Spleen (tissue), 11 donors: ENCODE measurements around the gene EHD4. TPM values are rescaled to one million over a fixed set of nuclear protein-coding genes. Genes with fewer than 3 reads are reported as not detected.

Source experiments
- DNase-seq: peaks from one replicate; pipeline ENCODE4 v3.0.0-alpha.2; 2020
- H3K27ac ChIP-seq, 8 donors: fragments of 200-600 bp; sonication (generic) in 7 of 8; 1 replicate in 4 of 8; 2 replicates in 4 of 8; pipeline versions ENCODE4 v1.5.0 to v1.8.0; 2016 to 2021; ENCODE audit warnings: inconsistent platforms in 4 of 8, mild to moderate bottlenecking in 4 of 8, moderate library complexity in 1 of 8
- H3K27me3 ChIP-seq, 7 donors: fragments of 200-600 bp; sonication (generic) in 6 of 7; replicated peaks in 1 of 7; 1 replicate in 4 of 7; 2 replicates in 3 of 7; pipeline versions ENCODE4 v1.5.0 to v1.8.0; 2016 to 2021; ENCODE audit warnings: inconsistent platforms in 3 of 7, mild to moderate bottlenecking in 1 of 7
- H3K36me3 ChIP-seq, 6 donors: fragments of 200-600 bp; sonication (generic) in 5 of 6; 1 replicate in 4 of 6; 2 replicates in 2 of 6; pipeline versions ENCODE4 v1.5.0 to v1.8.0; 2016 to 2021; ENCODE audit warnings: inconsistent platforms in 2 of 6
- H3K4me1 ChIP-seq, 6 donors: fragments of 200-600 bp; sonication (generic) in 5 of 6; 1 replicate in 3 of 6; 2 replicates in 3 of 6; pipeline versions ENCODE4 v1.5.0 to v1.8.0; 2016 to 2021; ENCODE audit warnings: inconsistent platforms in 3 of 6
- H3K4me3 ChIP-seq, 8 donors: fragments of 200-600 bp; sonication (generic) in 7 of 8; 1 replicate in 4 of 8; 2 replicates in 4 of 8; pipeline versions ENCODE4 v1.5.0 to v1.8.0; 2016 to 2021; ENCODE audit warnings: inconsistent platforms in 4 of 8, mild to moderate bottlenecking in 4 of 8, moderate library complexity in 2 of 8
- H3K9me3 ChIP-seq, 8 donors: fragments of 200-600 bp; sonication (generic) in 7 of 8; 1 replicate in 4 of 8; 2 replicates in 4 of 8; pipeline versions ENCODE4 v1.5.0 to v1.8.0; 2016 to 2021; ENCODE audit warnings: inconsistent platforms in 4 of 8
- POLR2A ChIP-seq, 3 donors: fragments of 450-650 bp; IDR thresholded peaks; one replicate each; pipeline ENCODE4 v1.5.1; 2017; ENCODE audit warnings: antibody characterized with exemption in 3 of 3, mild to moderate bottlenecking in 1 of 3
- POLR2AphosphoS5 ChIP-seq, 3 donors: sonication (generic); formaldehyde crosslinking; IDR thresholded peaks; one replicate each; pipeline ENCODE4 v1.5.1; 2017; ENCODE audit warnings: antibody characterized with exemption in 3 of 3
- WGBS, 5 donors: extraction: QIAGEN DNeasy Blood & Tissue Kit in 3 of 5; methylation state at CpG; one replicate each; pipeline versions ENCODE4 v1.1.5 to v1.1.7; 2013 to 2018; 5-methylcytosine and 5-hydroxymethylcytosine counted together
- intact Hi-C: fragments of 100-400 bp; cut with DNase I; formaldehyde crosslinking; loops from one replicate; pipeline ENCODE4 v1.15.0; 2023; ENCODE audit warnings: low total_unique reads
- polyA plus RNA-seq, 3 donors: library from polyadenylated mRNA; stranded (reverse); fragments of 200-250 nt; gene quantifications; one replicate each; pipeline ENCODE4 v1.2.1, GENCODE V29; 2013
- total RNA-seq, 7 donors: library from RNA; depleted of rRNA in 3 of 7; stranded (reverse); fragments of >200 nt in 3 of 7; fragmentation: NEBNext Ultra II Directional in 4 of 7; extraction: Animal tissue kit (Norgen Biotek cat#: 25700) in 4 of 7; gene quantifications; one replicate each; pipeline versions ENCODE4 v1.1.0 to v1.2.1, GENCODE V29; 2016 to 2021
- TF ChIP-seq, protein P1 (sequence below), 11 experiments: fragments of 200-600 bp in 7 of 11; fragments of 450-650 bp in 4 of 11; sonication (generic) in 4 of 11; IDR thresholded peaks in 8 of 11; conservative IDR thresholded peaks in 3 of 11; 1 replicate in 7 of 11; 2 replicates in 4 of 11; pipeline versions ENCODE4 v1.4.0 to v1.8.0; 2016 to 2021; ENCODE audit warnings: antibody characterized with exemption in 11 of 11, inconsistent platforms in 4 of 11, mild to moderate bottlenecking in 1 of 11
- donor health status: healthy with polysubstance abuse.
- donor health status: DM: no; HTN: no; CAD: no; lungs with moderate emphysema.
- donor health status: DM: no; HTN: no; CAD: no.
- donor health status: Bipolar disorder and iron deficiency.
- donor health status: healthy.
- donor health status: DM: no; HTN: no; CAD: no.
- donor health status: DM: yes; HTN: yes; CAD: no.

The EHD4 gene
- total and polyA plus RNA-seq, 10 donors: 5.5 to 33.2 (median 21.7) TPM

GRCh38 chr15:41896566-41896965 is 75.8 kb downstream of the EHD4 start:
- Histone ChIP-seq H3K27ac (peak overlapping the region in 1 of 8 donors; percentile 84), H3K4me1 (peaks cover 22 to 41% (median 32%) of the 10 kb centered on the region in 6 donors), H3K4me3 (no peak overlapping the region), H3K27me3 (no peaks in the 10 kb centered on the region), H3K9me3 (no peaks in the 10 kb centered on the region), H3K36me3 (peaks cover 0 to 45% (median 26%) of the 10 kb centered on the region in 6 donors)
- TF ChIP-seq POLR2AphosphoS5 (IDR thresholded peaks at IDR 0.05) (no peak), POLR2A (IDR thresholded peaks at IDR 0.05) (no peak)
- TF ChIP-seq, protein P1, sequence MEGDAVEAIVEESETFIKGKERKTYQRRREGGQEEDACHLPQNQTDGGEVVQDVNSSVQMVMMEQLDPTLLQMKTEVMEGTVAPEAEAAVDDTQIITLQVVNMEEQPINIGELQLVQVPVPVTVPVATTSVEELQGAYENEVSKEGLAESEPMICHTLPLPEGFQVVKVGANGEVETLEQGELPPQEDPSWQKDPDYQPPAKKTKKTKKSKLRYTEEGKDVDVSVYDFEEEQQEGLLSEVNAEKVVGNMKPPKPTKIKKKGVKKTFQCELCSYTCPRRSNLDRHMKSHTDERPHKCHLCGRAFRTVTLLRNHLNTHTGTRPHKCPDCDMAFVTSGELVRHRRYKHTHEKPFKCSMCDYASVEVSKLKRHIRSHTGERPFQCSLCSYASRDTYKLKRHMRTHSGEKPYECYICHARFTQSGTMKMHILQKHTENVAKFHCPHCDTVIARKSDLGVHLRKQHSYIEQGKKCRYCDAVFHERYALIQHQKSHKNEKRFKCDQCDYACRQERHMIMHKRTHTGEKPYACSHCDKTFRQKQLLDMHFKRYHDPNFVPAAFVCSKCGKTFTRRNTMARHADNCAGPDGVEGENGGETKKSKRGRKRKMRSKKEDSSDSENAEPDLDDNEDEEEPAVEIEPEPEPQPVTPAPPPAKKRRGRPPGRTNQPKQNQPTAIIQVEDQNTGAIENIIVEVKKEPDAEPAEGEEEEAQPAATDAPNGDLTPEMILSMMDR (IDR thresholded peaks at IDR 0.05 in 8 of 11, conservative IDR thresholded peaks at IDR 0.05 in 3 of 11): no peak
- intact Hi-C loops: no loop called here
- WGBS, 5 donors: 86 to 97% (median 95%) methylated on average over 6 of the region's 6 CpGs
- DNase-seq: no peak

DNA sequence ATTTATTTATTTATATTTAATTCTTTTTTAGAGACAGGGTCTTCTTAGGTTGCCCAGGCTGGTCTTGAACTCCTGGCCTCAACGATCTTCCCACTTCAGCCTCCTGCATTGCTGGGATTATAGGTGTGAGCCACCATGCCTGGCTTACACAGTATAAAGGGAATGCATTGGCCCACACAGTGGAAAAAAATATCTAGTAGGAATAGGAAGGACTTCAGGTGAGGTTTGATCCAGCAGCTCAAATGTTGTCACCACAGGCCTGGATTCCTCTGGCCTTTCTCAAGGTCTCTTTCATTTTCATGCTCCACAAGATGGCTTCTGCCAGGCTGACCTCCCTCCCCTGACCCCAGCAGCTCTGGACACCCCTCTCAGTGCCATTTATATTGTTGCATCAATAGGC is 76.4 kb downstream of the EHD4 start:
- H3K4me3 ChIP-seq: no peak overlapping the region
- no peaks in the 10 kb centered on the region for H3K9me3 ChIP-seq
- DNase-seq: no peak
- H3K27ac ChIP-seq: peak overlapping the region in 3 of 8 donors; percentile 73 to 84 (median 79)
- peaks cover 22 to 41% (median 32%) of the 10 kb centered on the region in 6 donors for H3K4me1 ChIP-seq
- TF ChIP-seq POLR2AphosphoS5 (IDR thresholded peaks at IDR 0.05): no peak
- TF ChIP-seq, protein P1 (IDR thresholded peaks at IDR 0.05 in 8 of 11, conservative IDR thresholded peaks at IDR 0.05 in 3 of 11): no peak
- TF ChIP-seq POLR2A (IDR thresholded peaks at IDR 0.05): no peak
- 95 to 97% (median 97%) methylated on average over 1 of the region's 1 CpG for WGBS, 5 donors
- peaks cover 0 to 39% (median 25%) of the 10 kb centered on the region in 6 donors for H3K36me3 ChIP-seq
- intact Hi-C loops: no loop called here
- H3K27me3 ChIP-seq: no peaks in the 10 kb centered on the region

GRCh38 chr15:41895491-41895890 is 76.9 kb downstream of the EHD4 start:
- 93 to 97% (median 95%) methylated on average over 11 of the region's 11 CpGs for WGBS, 5 donors
- intact Hi-C loops: no loop called here
- Histone ChIP-seq H3K4me3 (peak overlapping the region in 1 of 8 donors; percentile 41), H3K4me1 (peaks cover 22 to 41% (median 32%) of the 10 kb centered on the region in 6 donors), H3K27me3 (no peaks in the 10 kb centered on the region), H3K36me3 (peaks cover 0 to 34% (median 20%) of the 10 kb centered on the region in 6 donors), H3K9me3 (no peaks in the 10 kb centered on the region), H3K27ac (peak overlapping the region; percentile 39 to 84 (median 72))
- no peak for DNase-seq
- TF ChIP-seq POLR2AphosphoS5 (IDR thresholded peaks at IDR 0.05): no peak

DNA sequence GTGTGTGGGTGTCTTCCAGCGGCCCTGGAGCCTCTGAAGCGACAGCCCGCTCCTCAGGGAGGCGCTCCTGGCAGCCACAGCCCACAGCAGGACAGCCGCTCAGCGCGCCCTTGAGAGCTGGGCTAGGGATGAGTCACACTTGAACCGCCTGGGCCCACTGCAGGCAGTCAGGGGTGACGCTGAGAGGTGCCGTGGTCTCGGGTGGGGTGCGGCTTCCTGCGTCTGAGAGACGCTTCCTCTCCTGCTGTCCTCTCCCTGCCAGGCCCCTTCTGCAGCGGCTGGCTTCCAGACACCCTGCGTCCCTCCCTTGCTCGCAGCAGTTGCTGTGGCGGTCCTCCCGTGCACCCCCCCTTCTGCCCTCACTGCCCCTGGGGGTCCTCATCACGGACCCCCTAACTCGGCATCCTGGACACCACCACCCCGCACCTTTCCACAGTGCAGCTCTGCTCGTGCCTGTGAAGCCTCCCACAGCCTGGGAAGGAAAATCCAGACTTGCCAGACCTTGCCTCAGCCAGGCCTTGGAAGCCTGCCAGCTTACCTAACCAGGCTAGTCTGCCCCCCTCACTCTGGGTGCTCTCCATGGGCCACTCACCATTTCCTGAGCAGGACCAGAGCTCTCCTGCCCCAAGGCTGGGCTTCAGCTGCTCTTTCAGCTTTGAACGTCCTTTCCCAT is 77.4 kb downstream of the EHD4 start:
- Histone ChIP-seq H3K27me3 (no peaks in the 10 kb centered on the region), H3K36me3 (peaks cover 0 to 28% (median 15%) of the 10 kb centered on the region in 6 donors), H3K4me1 (peaks cover 22 to 41% (median 32%) of the 10 kb centered on the region in 6 donors), H3K27ac (peak overlapping the region; percentile 39 to 84 (median 72)), H3K4me3 (peak overlapping the region in 3 of 8 donors; percentile 1 to 41 (median 7)), H3K9me3 (no peaks in the 10 kb centered on the region)
- intact Hi-C loops: no loop called here
- TF ChIP-seq, protein P1 (IDR thresholded peaks at IDR 0.05 in 8 of 11, conservative IDR thresholded peaks at IDR 0.05 in 3 of 11): peak in 1 of 11 experiments; percentile 25
- TF ChIP-seq POLR2A (IDR thresholded peaks at IDR 0.05): no peak
- TF ChIP-seq POLR2AphosphoS5 (IDR thresholded peaks at IDR 0.05): peak; percentile 79 to 87 (median 82)
- DNase-seq: peak; percentile 96
- WGBS, 5 donors: 6 to 13% (median 9%) methylated on average over 17 to 24 of the region's 24 CpGs
